Psoas muscle (tissue), 8 donors: ENCODE data around the gene RAB5IF. TPM values are rescaled to one million over a fixed set of nuclear protein-coding genes. Genes with fewer than 3 reads are reported as not detected.

Experiments
- ATAC-seq, 4 donors: fragments of 200-7000 bp; cut with Tn5 transposase; one replicate each; pipeline ENCODE4 v1.9.1; 2020; ENCODE audit warnings: moderate library complexity in 3 of 4, mild to moderate bottlenecking in 2 of 4
- DNase-seq, 2 donors: peaks; one replicate each; pipeline ENCODE4 v3.0.0-alpha.2; 2020
- H3K27ac ChIP-seq: fragments of 200-600 bp; one replicate; pipeline ENCODE4 v1.8.0; 2022
- H3K27me3 ChIP-seq, 3 donors: fragments of 200-600 bp in 1 of 3; one replicate each; pipeline versions ENCODE4 v1.6.1 to v1.8.0; 2013 to 2022; ENCODE audit warnings: low read length in 2 of 3, mild to moderate bottlenecking in 2 of 3, moderate library complexity in 1 of 3; ENCODE audit not compliant: insufficient read depth in 3 of 3
- H3K36me3 ChIP-seq, 2 donors: fragments of 200-600 bp in 1 of 2; one replicate each; pipeline versions ENCODE4 v1.6.1 to v1.8.0; 2013 to 2022; ENCODE audit warnings: low read depth in 1 of 2, mild to moderate bottlenecking in 1 of 2, moderate library complexity in 1 of 2; ENCODE audit not compliant: insufficient read depth in 1 of 2
- H3K4me1 ChIP-seq: fragments of 200-600 bp; one replicate; pipeline ENCODE4 v1.8.0; 2022
- H3K4me3 ChIP-seq: fragments of 200-600 bp; one replicate; pipeline ENCODE4 v1.8.0; 2022; ENCODE audit warnings: mild to moderate bottlenecking
- H3K9me3 ChIP-seq: fragments of 200-600 bp; one replicate; pipeline ENCODE4 v1.8.0; 2022
- CTCF ChIP-seq: fragments of 200-600 bp; IDR thresholded peaks from one replicate; pipeline ENCODE4 v1.8.0; 2022; ENCODE audit warnings: antibody characterized with exemption
- WGBS, 3 donors: extraction: QIAGEN DNeasy Blood & Tissue Kit; methylation state at CpG; one replicate each; pipeline versions ENCODE4 v1.1.6 to v1.1.7; 2013; 5-methylcytosine and 5-hydroxymethylcytosine counted together
- intact Hi-C, 2 donors: fragments of 100-400 bp; cut with DNase I; formaldehyde crosslinking; loops; one replicate each; pipeline versions ENCODE4 v1.11.0 to v1.14.2; 2022
- polyA plus RNA-seq, 3 donors: library from polyadenylated mRNA; stranded (reverse); fragments of 200-250 nt; gene quantifications; one replicate each; pipeline ENCODE4 v1.2.3, GENCODE V29; 2013
- total RNA-seq, 4 donors: library from RNA; stranded (reverse); fragmentation: NEBNext Ultra II Directional in 2 of 4; extraction: Animal tissue kit (Norgen Biotek cat#: 25700) in 2 of 4; gene quantifications; one replicate each; pipeline versions ENCODE4 v1.2.1 to v1.2.4, GENCODE V29; 2021 to 2023
- donor health status: healthy with polysubstance abuse.
- donor health status: DM: no; HTN: no; CAD: no; lungs with moderate emphysema.
- donor health status: Bipolar disorder and iron deficiency.
- donor health status: healthy.
- donor health status: DM: yes; HTN: yes; CAD: no.
- donor health status: DM: no; HTN: no; CAD: no.
- donor health status: DM: no; HTN: no; CAD: no.
- donor health status: DM: yes; HTN: yes; CAD: no.

RAB5IF gene
- total and polyA plus RNA-seq, 7 donors = 77.3 to 585 (median 287) TPM

- WGBS, 3 donors = 3 to 8% (median 5%) methylated on average over 30 to 80 of the region's 80 CpGs
- ATAC-seq = peak; percentile 74 to 82 (median 78)
These were observed 32.3 kb upstream of the RAB5IF start, which contains the start of gene TGIF2 for GRCh38 chr20:36573103-36573797. Gene TGIF2 (plus strand): TSS chr20:36573597. CDS start chr20:36578775, 5,178 bp downstream.

GRCh38 chr20:36573798-36574365, 31.7 kb upstream of the RAB5IF start:
- peak in 3 of 4 donors; percentile 19 to 31 (median 22) for ATAC-seq
- H3K27me3 ChIP-seq = peaks cover 0 to 40% (median 4%) of the 10 kb centered on the region in 3 donors
- WGBS, 3 donors = 0 to 1% (median 1%) methylated on average over 32 to 53 of the region's 53 CpGs
- no peak for TF ChIP-seq CTCF
- intact Hi-C loops = no loop called here
- H3K9me3 ChIP-seq = no peaks in the 10 kb centered on the region
- peaks cover 9% of the 10 kb centered on the region for H3K4me1 ChIP-seq
- no peaks in the 10 kb centered on the region for H3K36me3 ChIP-seq
- peak overlapping the region; percentile 76 for H3K27ac ChIP-seq
- DNase-seq = peak; percentile 46 to 65
- peak overlapping the region; percentile 82 for H3K4me3 ChIP-seq

More at GRCh38 chr20:36573103-36573797, 32.3 kb upstream of the RAB5IF start, which contains the start of gene TGIF2:
- peak; percentile 83 to 85 for DNase-seq
- no peak for TF ChIP-seq CTCF
- H3K9me3 ChIP-seq = no peaks in the 10 kb centered on the region
- intact Hi-C loops = no loop called here
- peak within 1 kb of the TSS; percentile 76 for H3K27ac ChIP-seq
- no peaks in the 10 kb centered on the region for H3K36me3 ChIP-seq
- H3K4me1 ChIP-seq = peaks cover 9% of the 10 kb centered on the region
- H3K4me3 ChIP-seq = peak within 1 kb of the TSS; percentile 82
- peaks cover 0 to 34% (median 4%) of the 10 kb centered on the region in 3 donors for H3K27me3 ChIP-seq

GRCh38 chr20:36574366-36575135, 31.0 kb upstream of the RAB5IF start:
- DNase-seq (peak; percentile 44 to 65), ATAC-seq (peak; percentile 40 to 59 (median 42))
- no peak for TF ChIP-seq CTCF
- WGBS, 3 donors = 1 to 3% (median 1%) methylated on average over 41 to 67 of the region's 69 CpGs
- peaks cover 9% of the 10 kb centered on the region for H3K4me1 ChIP-seq
- H3K36me3 ChIP-seq = no peaks in the 10 kb centered on the region
- peak overlapping the region; percentile 76 for H3K27ac ChIP-seq
- intact Hi-C loops = no loop called here
- no peaks in the 10 kb centered on the region for H3K9me3 ChIP-seq
- peak overlapping the region; percentile 82 for H3K4me3 ChIP-seq
- H3K27me3 ChIP-seq = peaks cover 0 to 40% (median 4%) of the 10 kb centered on the region in 3 donors

GRCh38 chr20:36576081-36576445, 29.5 kb upstream of the RAB5IF start:
- Histone ChIP-seq H3K27me3 (peaks cover 0 to 40% (median 4%) of the 10 kb centered on the region in 3 donors), H3K27ac (no peak overlapping the region), H3K4me3 (no peak overlapping the region), H3K4me1 (peaks cover 9% of the 10 kb centered on the region), H3K9me3 (no peaks in the 10 kb centered on the region), H3K36me3 (no peaks in the 10 kb centered on the region)
- TF ChIP-seq CTCF = no peak
- DNase-seq = no peak
- no peak for ATAC-seq
- intact Hi-C loops = no loop called here
- 32 to 40% (median 36%) methylated on average over 1 of the region's 1 CpG for WGBS, 3 donors
